HCT116 (cell line): ENCODE measurements around the gene SPATA3.

Experiments used
- CTCF ChIP-seq, 3 experiments: fragments of 200-600 bp in 1 of 3; sonication (generic) in 1 of 3; IDR thresholded peaks in 2 of 3; conservative IDR thresholded peaks in 1 of 3; 2 replicates each; pipeline ENCODE4 v1.5.1; 2012 to 2017; ENCODE audit warnings: low read depth in 2 of 3, low read length in 2 of 3, antibody characterized with exemption in 1 of 3, borderline replicate concordance in 1 of 3, control low read depth in 1 of 3, mild to moderate bottlenecking in 1 of 3, mixed read lengths in 1 of 3, mixed run types in 1 of 3, moderate library complexity in 1 of 3; ENCODE audit not compliant: insufficient read depth in 1 of 3
- EZH2 ChIP-seq: fragments of 200-600 bp; sonication (generic); IDR thresholded peaks from 2 replicates; pipeline ENCODE4 v1.6.1; 2017; ENCODE audit warnings: antibody characterized with exemption, mixed run types
- EZH2phosphoT487 ChIP-seq: fragments of 200-600 bp; IDR thresholded peaks from 2 replicates; pipeline ENCODE4 v1.6.1; 2018; ENCODE audit warnings: antibody characterized with exemption, borderline replicate concordance
- POLR2A ChIP-seq: IDR thresholded peaks from 2 replicates; pipeline ENCODE4 v1.7.0; 2011; ENCODE audit warnings: borderline replicate concordance; ENCODE audit not compliant: insufficient read depth, insufficient read length; ENCODE audit errors: extremely low read depth
- POLR2AphosphoS5 ChIP-seq: IDR thresholded peaks from 2 replicates; pipeline ENCODE4 v1.6.1; 2011; ENCODE audit warnings: mild to moderate bottlenecking, low read depth, low read length, moderate library complexity
- RAD21 ChIP-seq: IDR thresholded peaks from 2 replicates; pipeline ENCODE4 v1.6.1; 2012; ENCODE audit warnings: low read depth, mild to moderate bottlenecking
- ZBTB33 ChIP-seq: IDR thresholded peaks from 2 replicates; pipeline ENCODE4 v1.6.1; 2011; ENCODE audit warnings: mild to moderate bottlenecking, low read length, moderate library complexity; ENCODE audit not compliant: insufficient replicate concordance; ENCODE audit errors: extremely low read depth

- no peak for TF ChIP-seq EZH2
- TF ChIP-seq CTCF (IDR thresholded peaks at IDR 0.05 in 2 of 3, conservative IDR thresholded peaks at IDR 0.05 in 1 of 3; ENCODE audit: borderline replicate concordance in 1 of 3, insufficient read depth in 1 of 3, low read depth in 2 of 3, low read length in 2 of 3) = no peak
- TF ChIP-seq RAD21 = no peak
- no peak for TF ChIP-seq ZBTB33
- no peak for TF ChIP-seq POLR2A
- TF ChIP-seq POLR2AphosphoS5 = no peak
- TF ChIP-seq EZH2phosphoT487 = no peak
Measured at GRCh38 chr2:230985519-230986231, 10.2 kb upstream of the SPATA3 start.
